CD4-positive, alpha-beta T cell treated with Interleukin-17A for 1 hour (primary cell): ENCODE measurements around the gene CHMP4A.
"Not testable (repeated sequence)": the region's sequence is repeated elsewhere in the genome, so short reads cannot be mapped to it uniquely, and the experiment has no call there.

Experiments
- DNase-seq: peaks from one replicate; pipeline ENCODE4 v3.0.0-alpha.2; 2020

CHMP4A gene

GRCh38 chr14:24222987-24223386 is 9.7 kb upstream of the CHMP4A start:
- DNase-seq: not testable (repeated sequence)

- no peak for DNase-seq
These were observed 6.2 kb upstream of the CHMP4A start for GRCh38 chr14:24219521-24219920.

- no peak for DNase-seq
These were observed 5.8 kb upstream of the CHMP4A start for GRCh38 chr14:24219080-24219479.

- DNase-seq: not testable (repeated sequence)
These were observed 3.6 kb upstream of the CHMP4A start for GRCh38 chr14:24216876-24217275.

- no peak for DNase-seq
These were observed 3.0 kb upstream of the CHMP4A start for GRCh38 chr14:24216345-24216699.

GRCh38 chr14:24215495-24216344 is 2.4 kb upstream of the CHMP4A start, which contains the start of gene MDP1:
Gene MDP1 (minus strand): TSS chr14:24216066. CDS start chr14:24215955, 111 bp downstream.
- DNase-seq: peak; percentile 93

- no peak for DNase-seq
These were observed 776 bp upstream of the CHMP4A start for GRCh38 chr14:24213866-24214662.

GRCh38 chr14:24211311-24211710 is 2.0 kb downstream of the CHMP4A start:
- no peak for DNase-seq

- no peak for DNase-seq
These were observed 5.7 kb downstream of the CHMP4A start for GRCh38 chr14:24207625-24208024.

GRCh38 chr14:24207104-24207551 is 6.2 kb downstream of the CHMP4A start:
- peak; percentile 18 for DNase-seq

- no peak for DNase-seq
These were observed 6.8 kb downstream of the CHMP4A start for GRCh38 chr14:24206260-24207103.

GRCh38 chr14:24204163-24205146 is 8.8 kb downstream of the CHMP4A start:
- DNase-seq: no peak

GRCh38 chr14:24203249-24203886 is 9.9 kb downstream of the CHMP4A start:
- not testable (repeated sequence) for DNase-seq

- DNase-seq: not testable (repeated sequence)
These were observed 10.8 kb downstream of the CHMP4A start for GRCh38 chr14:24202538-24202937.

- DNase-seq: no peak
These were observed 14.3 kb downstream of the CHMP4A start for GRCh38 chr14:24198814-24199524.

GRCh38 chr14:24197056-24197450 is 16.2 kb downstream of the CHMP4A start:
- DNase-seq: no peak

GRCh38 chr14:24196071-24197055 is 16.9 kb downstream of the CHMP4A start:
- peak; percentile 34 for DNase-seq

- peak; percentile 92 for DNase-seq
These were observed 17.9 kb downstream of the CHMP4A start, which contains the start of gene TM9SF1 for GRCh38 chr14:24195186-24196070. Gene TM9SF1 (minus strand): TSS chr14:24195441. CDS start chr14:24195019, 422 bp downstream.
